Adrenal gland (tissue), 5 donors: ENCODE measurements around the gene PTK6.

ENCODE experiments used
- POLR2A ChIP-seq, 2 donors: fragments of 450-650 bp; IDR thresholded peaks; one replicate each; pipeline ENCODE4 v1.6.1; 2017; ENCODE audit warnings: antibody characterized with exemption in 2 of 2, mild to moderate bottlenecking in 2 of 2, moderate library complexity in 1 of 2
- TF ChIP-seq, protein P1 (sequence below), 6 experiments: fragments of 450-650 bp in 4 of 6; fragments of 200-600 bp in 2 of 6; sonication (generic) in 1 of 6; IDR thresholded peaks; 1 replicate in 5 of 6; 2 replicates in 1 of 6; pipeline versions ENCODE4 v1.5.1 to v1.8.0; 2016 to 2021; ENCODE audit warnings: antibody characterized with exemption in 6 of 6, mild to moderate bottlenecking in 2 of 6, moderate library complexity in 1 of 6
- donor health status: DM: no; HTN: no; CAD: no.

DNA sequence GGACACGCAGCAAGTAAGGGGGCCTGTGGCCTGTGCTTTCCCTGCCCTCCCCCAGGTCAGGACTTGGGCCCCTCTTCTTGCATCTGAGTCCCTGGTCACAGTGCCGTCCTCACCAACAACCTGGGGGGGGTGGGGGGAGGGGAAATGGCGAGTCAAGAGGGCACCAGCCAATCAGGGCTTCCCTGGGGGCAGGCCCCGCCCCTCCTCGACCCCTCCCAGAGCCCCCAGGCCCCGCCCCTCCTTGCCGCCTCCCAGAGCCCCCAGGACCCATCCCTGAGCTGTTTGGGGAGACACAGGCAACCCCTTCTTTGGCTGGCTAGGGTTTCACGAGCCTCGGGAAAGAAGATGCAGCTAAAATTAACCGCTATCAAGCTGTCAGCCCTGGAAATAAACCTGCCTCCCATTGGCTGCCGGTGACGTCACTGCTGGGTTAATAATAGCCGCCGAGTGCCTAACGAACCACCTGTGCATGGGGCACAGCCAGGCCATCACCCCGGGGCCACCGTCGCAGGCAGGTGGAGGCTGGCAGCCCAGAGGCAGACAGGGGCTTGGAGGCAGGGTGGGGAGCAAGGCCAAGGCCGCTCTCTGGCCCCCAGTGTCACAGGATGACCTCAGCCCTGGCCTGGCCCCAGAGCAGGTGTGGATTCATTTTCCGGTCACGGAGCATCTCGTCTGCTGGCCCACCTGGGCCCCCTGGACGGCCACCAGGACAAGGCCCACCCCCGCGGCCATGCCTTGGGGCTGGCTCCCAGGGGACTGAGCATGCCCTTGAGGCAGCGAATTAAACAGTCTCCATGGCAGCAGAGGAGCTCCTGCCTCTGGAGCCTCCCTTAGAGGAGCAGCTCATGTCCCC is 35.1 kb downstream of the PTK6 start:
- TF ChIP-seq, protein P1, sequence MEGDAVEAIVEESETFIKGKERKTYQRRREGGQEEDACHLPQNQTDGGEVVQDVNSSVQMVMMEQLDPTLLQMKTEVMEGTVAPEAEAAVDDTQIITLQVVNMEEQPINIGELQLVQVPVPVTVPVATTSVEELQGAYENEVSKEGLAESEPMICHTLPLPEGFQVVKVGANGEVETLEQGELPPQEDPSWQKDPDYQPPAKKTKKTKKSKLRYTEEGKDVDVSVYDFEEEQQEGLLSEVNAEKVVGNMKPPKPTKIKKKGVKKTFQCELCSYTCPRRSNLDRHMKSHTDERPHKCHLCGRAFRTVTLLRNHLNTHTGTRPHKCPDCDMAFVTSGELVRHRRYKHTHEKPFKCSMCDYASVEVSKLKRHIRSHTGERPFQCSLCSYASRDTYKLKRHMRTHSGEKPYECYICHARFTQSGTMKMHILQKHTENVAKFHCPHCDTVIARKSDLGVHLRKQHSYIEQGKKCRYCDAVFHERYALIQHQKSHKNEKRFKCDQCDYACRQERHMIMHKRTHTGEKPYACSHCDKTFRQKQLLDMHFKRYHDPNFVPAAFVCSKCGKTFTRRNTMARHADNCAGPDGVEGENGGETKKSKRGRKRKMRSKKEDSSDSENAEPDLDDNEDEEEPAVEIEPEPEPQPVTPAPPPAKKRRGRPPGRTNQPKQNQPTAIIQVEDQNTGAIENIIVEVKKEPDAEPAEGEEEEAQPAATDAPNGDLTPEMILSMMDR (IDR thresholded peaks at IDR 0.05) = no peak
- no peak for TF ChIP-seq POLR2A (IDR thresholded peaks at IDR 0.05)
